K562 treated with DMSO at 1 percent for 48 hours (cell line): Measurements from ENCODE around the gene ATAD3C. TPM values are rescaled to one million over a fixed set of nuclear protein-coding genes. Genes with fewer than 3 reads are reported as not detected.

Experiments used
- total RNA-seq: library from RNA; unstranded; fragments of 300-600 nt; gene quantifications from 2 replicates; pipeline ENCODE4 v1.2.3, GENCODE V29; 2022; ENCODE audit warnings: low replicate concordance; ENCODE audit errors: extremely low read depth

ATAD3C gene
- total RNA-seq: not detected in 2 replicates

GRCh38 chr1:1449099-1449739 is at the start of gene ATAD3C:
Gene ATAD3C (plus strand): TSS chr1:1449689. CDS start chr1:1450684, 995 bp downstream.

DNA sequence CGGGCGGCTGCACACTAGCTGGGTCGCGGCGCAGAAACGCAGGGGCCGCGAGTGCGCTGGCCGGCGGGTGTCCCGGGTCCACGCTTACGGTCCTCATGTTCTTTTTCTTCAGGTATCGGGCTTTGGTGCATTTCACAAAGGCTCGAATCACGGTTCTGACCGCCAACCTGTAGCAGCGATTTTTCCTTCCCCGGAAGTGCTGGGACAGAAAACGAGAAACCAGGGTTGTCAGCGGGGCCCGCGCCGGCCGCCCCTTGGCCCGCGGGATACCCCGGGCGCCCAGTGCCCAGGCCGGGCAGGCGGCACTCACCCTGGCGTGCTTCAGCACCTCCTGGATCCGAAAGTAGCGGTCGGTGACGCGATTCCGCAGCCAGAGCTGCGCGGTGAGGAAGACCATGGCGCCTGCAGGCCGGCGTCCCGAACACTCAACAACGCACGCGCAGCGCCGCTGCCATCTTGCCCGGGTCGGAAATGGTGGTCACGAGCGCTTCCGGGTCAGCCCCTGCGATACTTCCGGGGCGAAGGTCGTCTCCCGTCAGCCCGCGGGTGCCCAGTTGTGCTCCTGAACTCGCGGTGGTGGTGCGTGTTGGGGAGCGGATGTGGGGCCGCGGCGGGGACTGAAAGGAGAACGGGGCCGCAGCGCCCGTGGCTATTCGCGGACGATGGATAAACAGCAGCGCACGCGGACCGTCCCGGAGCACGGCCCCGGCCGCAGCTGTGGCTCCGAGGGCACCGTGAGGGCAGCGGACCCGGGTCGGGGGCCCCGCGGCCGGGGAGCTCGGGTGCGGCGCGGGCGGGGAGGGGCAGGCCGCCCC is 42.5 kb upstream of the ATAD3C start, which contains the start of gene MRPL20:
Gene MRPL20 (minus strand): TSS at position 473 of the 815 bp plus-strand sequence. CDS start 76 bp downstream, at position 397.

DNA sequence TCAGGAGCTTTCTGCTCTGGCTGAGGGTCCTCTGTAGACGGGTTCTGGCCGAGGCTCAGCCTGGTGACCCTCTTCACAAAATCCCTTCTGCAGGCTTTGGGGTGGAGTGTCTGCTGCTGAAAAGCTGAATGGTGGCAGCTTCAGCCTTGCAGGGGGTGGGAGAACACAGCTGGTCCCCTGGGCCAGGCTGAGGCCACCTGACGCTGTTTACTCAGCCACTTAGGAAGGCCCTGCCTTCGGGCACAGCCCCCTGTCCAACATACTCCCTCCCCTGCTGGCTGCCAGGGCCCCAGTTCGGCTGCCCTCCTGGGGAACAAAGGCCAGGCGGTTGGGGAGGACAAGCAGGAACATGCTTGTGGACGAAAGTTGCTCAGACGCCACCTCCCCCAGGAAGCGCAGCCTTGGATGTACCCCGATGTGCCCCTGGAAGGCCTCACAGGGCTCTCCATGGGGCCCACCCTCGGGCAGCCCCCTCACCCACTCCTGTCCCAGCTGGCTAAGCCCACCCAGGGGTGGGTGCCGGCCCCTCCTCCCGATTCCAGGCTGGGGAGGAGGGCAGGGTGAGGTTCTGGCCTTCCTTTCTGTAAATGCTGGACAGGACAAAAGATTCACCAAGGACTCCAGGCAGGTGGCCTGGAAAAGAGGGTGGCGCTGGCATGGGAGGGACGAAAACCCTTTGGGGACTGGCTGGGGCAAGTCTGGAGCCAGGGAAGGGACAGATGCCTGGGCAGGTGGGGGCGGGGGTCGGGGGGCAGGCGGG is 28.2 kb upstream of the ATAD3C start, which contains the start of gene ANKRD65:
Gene ANKRD65 (minus strand): TSS at position 130 of the 760 bp plus-strand sequence. CDS start 271 bp downstream, outside the sequence.

GRCh38 chr1:1435106-1435903 is 14.2 kb upstream of the ATAD3C start, which contains the start of gene VWA1:
Gene VWA1 (plus strand): TSS chr1:1435690. CDS start chr1:1435749, 59 bp downstream.

GRCh38 chr1:1471389-1472052 is 22.0 kb downstream of the ATAD3C start, which contains the start of gene ATAD3B:
Gene ATAD3B (plus strand): TSS chr1:1471765. CDS start chr1:1471885, 120 bp downstream.

DNA sequence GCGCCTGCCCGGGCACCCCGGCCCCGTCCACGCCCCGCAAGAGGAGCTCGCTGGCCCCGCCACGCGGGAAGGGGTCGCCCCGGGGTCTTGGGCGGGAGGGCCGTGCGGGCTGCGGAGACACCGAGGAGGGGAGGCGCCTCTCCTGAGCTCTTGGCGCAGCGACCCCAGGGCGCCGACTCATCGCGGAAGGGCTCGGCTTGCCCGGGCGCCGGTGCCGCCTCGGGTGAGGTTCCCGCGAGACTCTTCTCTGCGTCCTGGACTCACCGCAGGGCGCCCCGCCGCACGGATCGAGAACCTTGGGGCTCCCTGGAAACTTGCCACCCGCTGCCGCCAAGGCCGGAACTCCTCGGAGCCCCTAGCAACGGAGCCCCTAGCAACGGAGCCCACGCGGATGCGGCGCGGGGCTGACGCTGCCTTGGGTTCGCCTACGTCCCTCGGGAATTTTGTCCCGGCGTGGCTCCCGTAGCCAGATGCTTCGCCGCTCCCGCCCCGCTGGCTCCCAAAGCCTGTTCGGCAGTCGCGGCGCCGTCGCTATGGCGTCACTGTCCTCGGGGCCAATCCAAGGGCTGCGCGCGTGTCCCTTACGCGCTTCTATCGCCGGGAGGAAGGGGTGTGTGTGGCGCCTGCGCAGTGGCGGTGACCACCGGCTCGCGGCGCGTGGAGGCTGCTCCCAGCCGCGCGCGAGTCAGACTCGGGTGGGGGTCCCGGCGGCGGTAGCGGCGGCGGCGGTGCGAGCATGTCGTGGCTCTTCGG is 62.2 kb downstream of the ATAD3C start, which contains the start of gene ATAD3A:
Gene ATAD3A (plus strand): TSS at position 630 of the 753 bp plus-strand sequence. CDS start 107 bp downstream, at position 737.

Other genes starting within 250 kb of the ATAD3C start
- not detected in 2 replicates for gene TNFRSF18, start 243.1 kb upstream of the ATAD3C start, total RNA-seq
- not detected in 2 replicates for gene TNFRSF4, start 235.5 kb upstream of the ATAD3C start, total RNA-seq
- not detected in 2 replicates for gene SDF4, start 217.7 kb upstream of the ATAD3C start, total RNA-seq
- gene B3GALT6, start 217.5 kb upstream of the ATAD3C start, total RNA-seq: not detected in 2 replicates
- gene C1QTNF12, start 203.0 kb upstream of the ATAD3C start, total RNA-seq: not detected in 2 replicates
- not detected in 2 replicates for gene UBE2J2, start 175.8 kb upstream of the ATAD3C start, total RNA-seq
- not detected in 2 replicates for gene SCNN1D, start 169.3 kb upstream of the ATAD3C start, total RNA-seq
- gene ACAP3, start 141.8 kb upstream of the ATAD3C start, total RNA-seq: 171 TPM in 1 of 2 replicates, not detected in the other
- gene PUSL1, start 141.1 kb upstream of the ATAD3C start, total RNA-seq: not detected in 2 replicates
- not detected in 2 replicates for gene INTS11, start 125.0 kb upstream of the ATAD3C start, total RNA-seq
- not detected in 2 replicates for gene CPTP, start 124.9 kb upstream of the ATAD3C start, total RNA-seq
- not detected in 2 replicates for gene TAS1R3, start 118.4 kb upstream of the ATAD3C start, total RNA-seq
- gene DVL1, start 100.3 kb upstream of the ATAD3C start, total RNA-seq: not detected in 2 replicates
- not detected in 2 replicates for gene MXRA8, start 91.1 kb upstream of the ATAD3C start, total RNA-seq
- gene AURKAIP1, start 74.5 kb upstream of the ATAD3C start, total RNA-seq: not detected in 2 replicates
- gene CCNL2, start 50.4 kb upstream of the ATAD3C start, total RNA-seq: not detected in 2 replicates
- gene MRPL20, start 42.4 kb upstream of the ATAD3C start, total RNA-seq: not detected in 2 replicates
- gene ANKRD65, start 28.4 kb upstream of the ATAD3C start, total RNA-seq: not detected in 2 replicates
- gene VWA1, start 14.0 kb upstream of the ATAD3C start, total RNA-seq: not detected in 2 replicates
- gene ATAD3B, start 22.1 kb downstream of the ATAD3C start, total RNA-seq: not detected in 2 replicates
- gene ATAD3A, start 62.5 kb downstream of the ATAD3C start, total RNA-seq: 223 TPM in 1 of 2 replicates, not detected in the other
- not detected in 2 replicates for gene TMEM240, start 90.9 kb downstream of the ATAD3C start, total RNA-seq
- gene SSU72, start 125.2 kb downstream of the ATAD3C start, total RNA-seq: not detected in 2 replicates
- not detected in 2 replicates for gene FNDC10, start 150.4 kb downstream of the ATAD3C start, total RNA-seq
- not detected in 2 replicates for gene MIB2, start 165.8 kb downstream of the ATAD3C start, total RNA-seq
- gene MMP23B, start 182.5 kb downstream of the ATAD3C start, total RNA-seq: not detected in 2 replicates
- not detected in 2 replicates for gene CDK11B, start 209.3 kb downstream of the ATAD3C start, total RNA-seq
- gene SLC35E2B, start 243.1 kb downstream of the ATAD3C start, total RNA-seq: not detected in 2 replicates